Osteoblast (primary cell): Measurements from ENCODE around the gene PROM2. TPM values are rescaled to one million over a fixed set of nuclear protein-coding genes. Genes with fewer than 3 reads are reported as not detected.
"Not testable (repeated sequence)": the region's sequence is repeated elsewhere in the genome, so short reads cannot be mapped to it uniquely, and the experiment has no call there.

Source experiments
- DNase-seq: peaks from one replicate; pipeline ENCODE4 v3.0.0; 2011; ENCODE audit warnings: low spot score, mixed read lengths; ENCODE audit not compliant: insufficient read length; ENCODE audit errors: missing footprints
- H2AFZ ChIP-seq: 2 replicates; pipeline ENCODE4 v1.6.0; 2011; ENCODE audit warnings: mild to moderate bottlenecking, low read length
- H3K27ac ChIP-seq: 2 replicates; pipeline ENCODE4 v1.5.1; 2011; ENCODE audit warnings: mild to moderate bottlenecking, low read depth, low read length, moderate library complexity
- H3K27me3 ChIP-seq: 2 replicates; pipeline ENCODE4 v1.6.0; 2012; ENCODE audit warnings: mild to moderate bottlenecking, control low read depth, inconsistent platforms, low read length, moderate library complexity; ENCODE audit not compliant: insufficient read depth
- H3K36me3 ChIP-seq: 2 replicates; pipeline ENCODE4 v1.5.1; 2011; ENCODE audit warnings: mild to moderate bottlenecking, low read length, control low read depth, moderate library complexity; ENCODE audit not compliant: insufficient read depth
- H3K4me1 ChIP-seq: 2 replicates; pipeline ENCODE4 v1.5.1; 2011; ENCODE audit warnings: mild to moderate bottlenecking, low read length, control low read depth, moderate library complexity; ENCODE audit not compliant: insufficient read depth
- H3K4me2 ChIP-seq: 2 replicates; pipeline ENCODE4 v1.6.0; 2011; ENCODE audit warnings: mild to moderate bottlenecking, low read length; ENCODE audit not compliant: insufficient read depth
- H3K4me3 ChIP-seq: fragments of 200-600 bp; sonication (generic); 3 replicates; pipeline ENCODE4 v1.5.1; 2012; ENCODE audit warnings: mild to moderate bottlenecking, low read length, inconsistent platforms; ENCODE audit not compliant: insufficient read depth
- H3K79me2 ChIP-seq: 2 replicates; pipeline ENCODE4 v1.6.0; 2012; ENCODE audit warnings: mild to moderate bottlenecking, low read length, control low read depth, inconsistent platforms; ENCODE audit not compliant: insufficient read depth
- H3K9me3 ChIP-seq: 2 replicates; pipeline ENCODE4 v1.5.1; 2011; ENCODE audit warnings: low read depth, low read length, control low read depth
- H4K20me1 ChIP-seq: 2 replicates; pipeline ENCODE4 v1.6.0; 2012; ENCODE audit warnings: mild to moderate bottlenecking, low read length, control low read depth; ENCODE audit not compliant: insufficient read depth
- CTCF ChIP-seq: IDR thresholded peaks from 2 replicates; pipeline ENCODE4 v1.5.1; 2011; ENCODE audit warnings: mild to moderate bottlenecking, low read depth, low read length, moderate library complexity; ENCODE audit errors: extremely low read depth
- total RNA-seq: library from RNA; depleted of rRNA; stranded (reverse); fragments of >200 nt; gene quantifications from 2 replicates; pipeline ENCODE4 v1.2.3, GENCODE V29; 2012

PROM2 gene
- total RNA-seq, 1 donor, result 0.36 TPM

- H3K9me3 ChIP-seq, result no peaks in the 10 kb centered on the region
- H3K4me2 ChIP-seq, result no peak overlapping the region
- no peaks in the 10 kb centered on the region for H3K36me3 ChIP-seq
- H2AFZ ChIP-seq, result no peak overlapping the region
- no peak overlapping the region for H3K4me3 ChIP-seq
- no peaks in the 10 kb centered on the region for H4K20me1 ChIP-seq
- no peaks in the 10 kb centered on the region for H3K79me2 ChIP-seq
- TF ChIP-seq CTCF, result no peak
- no peak overlapping the region for H3K27ac ChIP-seq
- H3K27me3 ChIP-seq, result peaks cover 7% of the 10 kb centered on the region
- DNase-seq, result peak; percentile 51
- H3K4me1 ChIP-seq, result no peaks in the 10 kb centered on the region
Measured at GRCh38 chr2:95268211-95269035, 5.8 kb upstream of the PROM2 start.

- Histone ChIP-seq H3K4me2 (no peak overlapping the region), H3K4me1 (no peaks in the 10 kb centered on the region), H3K4me3 (no peak overlapping the region), H3K36me3 (no peaks in the 10 kb centered on the region), H4K20me1 (no peaks in the 10 kb centered on the region), H3K79me2 (no peaks in the 10 kb centered on the region), H3K27ac (no peak overlapping the region), H2AFZ (no peak overlapping the region), H3K27me3 (peaks cover 7% of the 10 kb centered on the region), H3K9me3 (no peaks in the 10 kb centered on the region)
- peak; percentile 69 for DNase-seq
- TF ChIP-seq CTCF, result no peak
Measured at GRCh38 chr2:95269036-95269680, 5.1 kb upstream of the PROM2 start.

- H3K79me2 ChIP-seq, H3K27ac ChIP-seq, H4K20me1 ChIP-seq, H3K27me3 ChIP-seq, H2AFZ ChIP-seq, H3K4me1 ChIP-seq, H3K9me3 ChIP-seq, H3K4me2 ChIP-seq, DNase-seq, H3K4me3 ChIP-seq, H3K36me3 ChIP-seq: not testable (repeated sequence)
Measured at GRCh38 chr2:95269745-95270144, 4.5 kb upstream of the PROM2 start.

GRCh38 chr2:95270541-95271081 is 3.6 kb upstream of the PROM2 start:
- no peaks in the 10 kb centered on the region for H4K20me1 ChIP-seq
- H2AFZ ChIP-seq, result no peak overlapping the region
- no peak overlapping the region for H3K4me3 ChIP-seq
- no peaks in the 10 kb centered on the region for H3K36me3 ChIP-seq
- H3K4me2 ChIP-seq, result no peak overlapping the region
- H3K79me2 ChIP-seq, result no peaks in the 10 kb centered on the region
- no peaks in the 10 kb centered on the region for H3K27me3 ChIP-seq
- no peak for TF ChIP-seq CTCF
- DNase-seq, result peak; percentile 71
- H3K4me1 ChIP-seq, result no peaks in the 10 kb centered on the region
- H3K27ac ChIP-seq, result no peak overlapping the region
- H3K9me3 ChIP-seq, result no peaks in the 10 kb centered on the region
